GM12878 (cell line): ENCODE data around the gene ARHGAP15. TPM values are rescaled to one million over a fixed set of nuclear protein-coding genes. Genes with fewer than 3 reads are reported as not detected.

ENCODE experiments used
- BCLAF1 ChIP-seq: fragments of 450-650 bp; IDR thresholded peaks from 2 replicates; pipeline ENCODE4 v1.6.1; 2017; ENCODE audit warnings: antibody characterized with exemption, mild to moderate bottlenecking, moderate library complexity
- CEBPZ ChIP-seq: fragments of 150-350 bp; IDR thresholded peaks from 2 replicates; pipeline ENCODE4 v1.6.1; 2016; ENCODE audit warnings: low read depth, low read length
- ESRRA ChIP-seq: IDR thresholded peaks from 2 replicates; pipeline ENCODE4 v1.6.1; 2012; ENCODE audit warnings: mild to moderate bottlenecking, low read length, improper control_type of control experiment
- EZH2 ChIP-seq: IDR thresholded peaks from 2 replicates; pipeline ENCODE4 v1.6.1; 2012; ENCODE audit warnings: low read depth, mild to moderate bottlenecking, control low read depth, inconsistent platforms, low read length, borderline replicate concordance; ENCODE audit not compliant: control insufficient read depth
- FOXM1 ChIP-seq: IDR thresholded peaks from 2 replicates; pipeline ENCODE4 v1.6.1; 2012; ENCODE audit warnings: low read depth, mild to moderate bottlenecking, inconsistent platforms, low read length, moderate library complexity
- TCF3 ChIP-seq: IDR thresholded peaks from 2 replicates; pipeline ENCODE4 v1.6.1; 2012; ENCODE audit warnings: low read depth, mild to moderate bottlenecking, low read length, borderline replicate concordance; ENCODE audit not compliant: insufficient read depth
- polyA plus RNA-seq, 11 experiments: library from polyadenylated mRNA; depleted of rRNA in 4 of 11; unstranded in 6 of 11; stranded (reverse) in 5 of 11; fragments of >200 nt; fragmentation: Nextera tagmentation in 4 of 11; fragmentation: Illumina TruSeq in 1 of 11; extraction: Ambion mirVana in 4 of 11; extraction: Trizol in 1 of 11; gene quantifications; 1 replicate in 1 of 11; 2 replicates in 10 of 11; pipeline versions ENCODE4 v1.2.1 to v1.2.3, GENCODE V29; 2011 to 2016; ENCODE audit warnings: inconsistent platforms in 2 of 11, missing spikeins in 2 of 11, low read depth in 1 of 11
- total RNA-seq, 4 experiments: library from RNA; depleted of rRNA in 3 of 4; stranded (reverse); fragments of >200 nt in 3 of 4; fragmentation: Illumina TruSeq in 1 of 4; extraction: Trizol in 1 of 4; gene quantifications; 2 replicates each; pipeline versions ENCODE4 v1.2.1 to v1.2.3, GENCODE V29; 2013 to 2021
- TF ChIP-seq, protein P1 (sequence below): fragments of 450-650 bp; IDR thresholded peaks from 2 replicates; pipeline ENCODE4 v1.6.1; 2018; ENCODE audit warnings: mild to moderate bottlenecking, low read depth, moderate library complexity; ENCODE audit not compliant: partially characterized antibody

The ARHGAP15 gene
- total and polyA plus RNA-seq, 10 of the 15 experiments (the other 5 are each of a cell fraction or from before 2014, with no cell fraction given) = 38.0 to 92.6 (median 66.7) TPM

GRCh38 chr2:143182649-143183048 lies 53.4 kb downstream of the ARHGAP15 start (continued):
- TF ChIP-seq, protein P1, sequence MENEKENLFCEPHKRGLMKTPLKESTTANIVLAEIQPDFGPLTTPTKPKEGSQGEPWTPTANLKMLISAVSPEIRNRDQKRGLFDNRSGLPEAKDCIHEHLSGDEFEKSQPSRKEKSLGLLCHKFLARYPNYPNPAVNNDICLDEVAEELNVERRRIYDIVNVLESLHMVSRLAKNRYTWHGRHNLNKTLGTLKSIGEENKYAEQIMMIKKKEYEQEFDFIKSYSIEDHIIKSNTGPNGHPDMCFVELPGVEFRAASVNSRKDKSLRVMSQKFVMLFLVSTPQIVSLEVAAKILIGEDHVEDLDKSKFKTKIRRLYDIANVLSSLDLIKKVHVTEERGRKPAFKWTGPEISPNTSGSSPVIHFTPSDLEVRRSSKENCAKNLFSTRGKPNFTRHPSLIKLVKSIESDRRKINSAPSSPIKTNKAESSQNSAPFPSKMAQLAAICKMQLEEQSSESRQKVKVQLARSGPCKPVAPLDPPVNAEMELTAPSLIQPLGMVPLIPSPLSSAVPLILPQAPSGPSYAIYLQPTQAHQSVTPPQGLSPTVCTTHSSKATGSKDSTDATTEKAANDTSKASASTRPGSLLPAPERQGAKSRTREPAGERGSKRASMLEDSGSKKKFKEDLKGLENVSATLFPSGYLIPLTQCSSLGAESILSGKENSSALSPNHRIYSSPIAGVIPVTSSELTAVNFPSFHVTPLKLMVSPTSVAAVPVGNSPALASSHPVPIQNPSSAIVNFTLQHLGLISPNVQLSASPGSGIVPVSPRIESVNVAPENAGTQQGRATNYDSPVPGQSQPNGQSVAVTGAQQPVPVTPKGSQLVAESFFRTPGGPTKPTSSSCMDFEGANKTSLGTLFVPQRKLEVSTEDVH = no peak
- TF ChIP-seq BCLAF1 (no peak), FOXM1 (no peak), EZH2 (no peak), CEBPZ (no peak), TCF3 (no peak), ESRRA (no peak)
- TF ChIP-seq, all 136 proteins: peak for 0
